Astrocyte of the spinal cord (primary cell): Measurements from ENCODE around the gene LIMS2.

ENCODE experiments used
- DNase-seq: peaks from one replicate; pipeline ENCODE4 v3.0.0; 2011; ENCODE audit warnings: low read depth, low spot score
- H3K4me3 ChIP-seq: 2 replicates; pipeline ENCODE4 v1.5.1; 2011; ENCODE audit warnings: low read depth, mild to moderate bottlenecking, low read length, moderate library complexity
- CTCF ChIP-seq: IDR thresholded peaks from 2 replicates; pipeline ENCODE4 v1.5.1; 2012; ENCODE audit warnings: low read depth, mild to moderate bottlenecking, low read length, inconsistent platforms
- in situ Hi-C: cut with HindIII; loops from 2 replicates; pipeline ENCODE4 v1.10.0; 2017; ENCODE audit warnings: low sequenced_read_pairs

Gene LIMS2

GRCh38 chr2:127590386-127591190 lies 84.7 kb downstream of the LIMS2 start:
- in situ Hi-C loops, result no loop called here
- H3K4me3 ChIP-seq, result no peak overlapping the region
- DNase-seq, result no peak
- TF ChIP-seq CTCF, result no peak

- H3K4me3 ChIP-seq, result no peak overlapping the region
- no peak for DNase-seq
- in situ Hi-C loops, result no loop called here
- TF ChIP-seq CTCF, result no peak
Observed at GRCh38 chr2:127589841-127590240, 85.5 kb downstream of the LIMS2 start.

- TF ChIP-seq CTCF, result no peak
- DNase-seq, result no peak
- in situ Hi-C loops, result no loop called here
Observed at GRCh38 chr2:127589358-127589757, 86.0 kb downstream of the LIMS2 start.

More at GRCh38 chr2:127589358-127589757, 86.0 kb downstream of the LIMS2 start:
- H3K4me3 ChIP-seq, result no peak overlapping the region
